GM21423 (cell line): ENCODE measurements around the gene SATB1.
A peak's percentile ranks its signal among the peaks of the same experiment; 100 is the strongest.
"Not testable (repeated sequence)": the region's sequence is repeated elsewhere in the genome, so short reads cannot be mapped to it uniquely, and the experiment has no call there.

ENCODE experiments used
- ATAC-seq: cut with Tn5 transposase; IDR thresholded peaks from one replicate; pipeline ENCODE4 v1.9.1; 2021; ENCODE audit warnings: mild to moderate bottlenecking, moderate library complexity; ENCODE audit not compliant: unreplicated experiment

Gene SATB1

DNA sequence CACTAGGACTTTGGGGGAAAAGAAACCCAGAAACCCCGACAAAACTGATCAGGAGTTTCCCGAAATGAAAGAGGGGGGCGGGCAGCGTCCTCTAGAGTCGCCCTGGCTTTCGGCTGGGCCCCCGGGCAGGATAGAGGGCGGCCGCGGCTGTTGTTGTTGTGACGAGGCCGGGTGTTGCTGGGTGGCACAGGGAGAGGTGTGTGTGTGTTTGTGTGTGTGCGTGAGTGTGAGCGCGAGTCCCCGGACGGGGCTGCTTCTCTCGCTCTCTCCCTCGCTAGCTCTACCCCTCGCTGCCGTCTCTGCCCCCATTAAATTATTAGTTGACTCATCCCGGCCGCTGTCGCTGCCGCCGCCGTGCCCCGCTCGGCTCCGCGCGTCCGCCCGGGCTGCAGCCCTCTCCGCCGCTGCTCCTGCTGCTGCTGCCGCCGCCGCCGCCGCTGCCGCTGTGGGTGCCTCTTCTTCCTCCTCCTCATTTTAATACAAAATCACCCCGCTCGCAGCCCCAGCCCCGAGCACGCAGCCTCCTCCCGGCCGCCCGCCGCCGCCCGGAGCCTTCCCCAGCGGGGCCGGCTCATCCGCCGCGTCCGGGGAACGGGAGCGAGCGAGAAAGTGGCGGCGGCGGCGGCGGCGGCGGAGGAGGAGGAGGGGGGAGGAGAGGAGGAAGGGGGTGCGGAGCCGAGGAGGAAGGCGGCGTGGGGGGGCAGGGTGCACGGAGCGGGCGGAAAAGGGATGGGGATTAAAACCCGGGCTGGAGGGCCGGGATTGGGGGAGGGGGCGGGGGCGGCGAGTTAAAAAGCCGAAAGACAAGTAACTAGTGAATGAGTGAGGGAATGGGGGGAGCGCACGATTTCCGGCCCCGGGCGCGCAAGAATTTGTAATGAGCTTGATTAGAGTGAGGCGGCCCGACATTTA is at the start of gene SATB1:
SATB1 (minus strand) TSS at position 611 of the 912 bp plus-strand sequence. CDS start 4,372 bp downstream, outside the sequence.
- peak; percentile 45 for ATAC-seq

DNA sequence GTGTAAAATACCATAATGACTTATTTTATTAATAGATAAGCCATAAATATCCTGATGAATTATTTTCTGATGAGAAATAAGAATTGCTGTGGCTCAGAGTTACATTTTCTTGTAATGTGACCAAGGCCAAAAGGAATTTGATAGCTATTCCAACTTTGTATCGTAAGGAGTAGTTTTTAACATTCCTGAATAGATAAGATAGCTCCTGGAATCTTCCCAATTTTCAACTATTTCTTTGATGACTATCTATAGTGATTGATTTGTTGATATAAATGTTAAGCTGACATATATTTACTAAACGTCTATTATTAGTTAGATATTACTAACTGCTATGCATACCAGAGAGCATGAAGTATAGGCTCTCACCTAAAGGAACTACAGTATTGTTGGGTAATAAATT is 49.1 kb upstream of the SATB1 start:
- no peak for ATAC-seq

DNA sequence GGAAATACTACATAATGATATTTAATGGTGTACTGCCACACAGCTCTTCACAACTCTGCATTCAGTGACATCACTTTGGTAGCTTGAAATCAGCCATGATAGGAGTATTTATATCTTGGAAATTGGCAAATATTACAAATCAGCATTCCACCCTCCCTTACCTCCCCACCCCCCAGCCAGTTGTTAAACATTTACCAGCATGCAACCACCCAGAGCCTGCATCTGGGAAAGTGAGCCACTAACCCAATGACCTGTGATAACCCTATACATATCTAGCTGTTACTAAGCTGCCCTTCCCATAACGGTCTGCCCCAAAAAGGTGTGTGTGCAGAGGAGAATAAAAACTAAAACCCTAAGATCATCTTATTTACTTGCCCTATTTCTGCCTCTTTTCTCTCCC is 44.6 kb upstream of the SATB1 start:
- no peak for ATAC-seq

DNA sequence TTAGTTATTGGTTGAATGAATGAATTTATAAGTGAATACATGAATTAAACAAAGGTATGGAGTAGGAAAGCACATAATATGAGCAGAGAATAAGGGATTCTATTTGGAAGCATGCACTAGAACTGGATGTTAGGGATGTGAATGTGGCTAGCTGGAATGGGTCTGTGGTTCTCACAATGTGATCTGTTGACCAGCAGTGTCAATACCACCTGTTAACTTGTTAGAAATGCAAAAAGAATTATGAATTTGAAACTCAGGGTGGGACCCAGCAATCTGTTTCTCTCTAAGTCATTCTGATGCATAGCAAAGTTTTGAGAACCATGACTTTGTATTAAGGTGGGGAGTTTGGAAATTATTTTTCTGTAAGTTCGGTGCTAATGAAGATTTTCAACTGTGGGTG is 41.0 kb upstream of the SATB1 start:
- no peak for ATAC-seq

DNA sequence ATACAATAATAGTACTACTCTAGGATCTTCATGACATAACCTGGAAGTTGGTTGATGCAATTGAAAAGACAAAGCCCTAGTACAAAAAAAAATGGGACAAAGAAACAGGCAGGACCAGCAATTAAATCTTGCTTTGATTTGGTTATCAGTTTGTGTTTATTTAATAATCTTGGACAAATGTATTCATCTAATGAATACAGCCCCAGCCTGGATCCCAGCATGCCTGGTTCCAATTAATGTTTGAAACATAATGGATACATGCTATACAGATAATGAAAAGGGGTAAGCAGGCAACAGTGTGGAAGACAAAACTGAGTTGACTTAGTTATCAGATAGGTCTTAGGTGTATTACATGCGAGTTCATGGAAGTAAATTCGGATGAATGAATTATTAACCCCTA is 29.6 kb upstream of the SATB1 start:
- ATAC-seq, result no peak

DNA sequence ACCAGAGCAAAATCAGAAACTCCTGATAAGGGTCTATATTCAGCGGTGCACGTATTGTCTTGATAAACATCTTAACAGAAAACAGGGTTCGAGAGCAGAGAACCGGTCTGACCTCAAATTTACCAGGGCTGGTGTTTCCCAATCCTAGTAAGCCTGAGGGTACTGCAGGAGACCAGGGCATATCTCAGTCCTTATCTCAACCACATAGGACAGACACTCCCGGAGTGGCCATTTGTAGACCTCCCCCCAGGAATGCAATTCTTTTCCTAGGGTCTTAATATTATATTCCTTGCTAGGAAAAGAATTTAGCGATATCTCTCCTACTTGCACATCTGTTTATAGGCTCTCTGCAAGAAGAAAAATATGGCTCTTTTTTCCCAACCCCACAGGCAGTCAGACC is 24.5 kb upstream of the SATB1 start:
- ATAC-seq, result not testable (repeated sequence)

DNA sequence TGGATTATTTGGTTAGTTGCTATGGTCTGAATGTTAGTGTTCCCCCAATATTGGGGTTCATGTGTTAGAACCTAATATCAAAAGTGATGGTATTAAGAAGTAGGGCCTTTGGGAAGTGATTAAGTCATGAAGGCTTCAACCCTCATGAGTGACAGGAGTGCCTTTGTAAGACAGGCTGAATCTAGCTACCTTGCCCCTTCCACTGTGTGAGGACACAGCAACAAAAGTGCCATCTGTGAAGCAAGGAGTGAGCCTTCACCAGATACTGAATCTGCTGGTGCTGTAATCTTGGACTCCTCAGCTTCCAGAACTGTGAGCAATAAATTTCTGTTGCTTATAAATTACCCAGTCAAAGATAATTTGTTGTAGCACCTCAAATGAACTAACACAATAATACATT is 22.6 kb upstream of the SATB1 start:
- no peak for ATAC-seq

DNA sequence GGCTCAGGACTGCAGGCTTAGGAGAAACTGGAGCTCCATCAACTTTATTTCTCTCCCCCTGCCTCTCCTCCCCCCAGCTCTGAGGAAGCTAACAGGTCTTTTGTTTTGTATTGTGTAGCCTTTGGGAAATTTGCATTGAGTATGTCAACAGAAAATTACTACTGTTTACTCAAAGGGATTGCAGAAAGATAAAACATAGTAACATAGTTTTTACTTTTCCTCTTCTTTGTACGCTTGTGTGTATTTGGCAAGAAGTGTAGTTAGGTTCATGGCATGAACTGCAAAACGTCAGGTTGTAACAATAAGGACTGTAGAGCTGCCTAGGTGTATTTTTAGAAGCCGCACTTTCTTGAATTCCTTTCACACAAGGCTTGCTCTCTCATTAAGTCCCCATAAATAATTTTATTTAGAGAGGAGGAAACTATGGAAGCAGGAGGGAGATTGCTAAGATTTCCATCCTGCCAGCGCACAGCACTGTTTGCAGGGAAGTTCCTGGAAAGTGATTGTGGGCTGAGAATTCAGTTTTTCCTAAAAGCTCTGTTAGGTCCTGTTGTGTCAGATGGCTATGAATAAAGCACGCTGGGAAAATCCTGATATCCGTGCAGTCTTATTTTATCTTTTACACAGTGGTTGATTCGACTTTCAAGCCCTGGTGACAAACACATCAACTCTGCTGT is 21.1 kb upstream of the SATB1 start:
- ATAC-seq, result no peak

DNA sequence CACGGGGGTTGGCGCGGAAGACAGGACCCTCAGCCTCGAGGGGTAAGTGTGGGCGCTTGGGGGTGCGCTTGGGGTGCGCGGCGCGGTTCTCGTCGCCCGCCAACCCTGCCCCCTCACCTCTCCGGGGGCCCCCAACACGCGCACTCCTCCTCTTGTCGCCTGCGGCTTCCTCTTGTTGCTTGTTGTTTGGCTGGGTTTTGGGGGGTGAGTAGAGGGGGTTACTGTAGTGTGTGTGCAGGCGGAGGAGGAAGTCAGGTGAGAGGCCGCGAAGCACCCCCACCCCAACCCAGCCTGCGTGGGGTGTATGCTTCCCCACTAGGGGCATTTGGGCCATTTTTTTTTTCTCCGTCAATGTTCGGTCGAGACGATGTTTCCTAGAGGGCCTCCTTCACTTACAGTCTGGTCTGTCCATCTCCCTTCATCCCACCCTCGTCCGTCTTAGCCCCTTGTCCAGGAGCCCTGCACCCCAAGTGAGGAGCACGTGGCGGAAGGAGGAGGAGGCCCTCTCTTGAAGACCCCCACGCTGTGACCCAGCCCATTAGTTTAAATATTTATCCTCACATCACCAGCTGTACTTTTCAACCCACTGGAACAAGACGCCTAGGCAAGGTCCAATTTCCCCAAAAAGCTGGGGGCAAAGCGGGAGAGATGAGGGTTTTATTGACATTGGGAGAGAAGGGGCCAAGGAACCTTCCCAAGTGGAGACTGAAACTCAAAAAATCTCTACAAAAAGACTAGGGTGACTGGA is 20.4 kb upstream of the SATB1 start:
- peak; percentile 10 for ATAC-seq

DNA sequence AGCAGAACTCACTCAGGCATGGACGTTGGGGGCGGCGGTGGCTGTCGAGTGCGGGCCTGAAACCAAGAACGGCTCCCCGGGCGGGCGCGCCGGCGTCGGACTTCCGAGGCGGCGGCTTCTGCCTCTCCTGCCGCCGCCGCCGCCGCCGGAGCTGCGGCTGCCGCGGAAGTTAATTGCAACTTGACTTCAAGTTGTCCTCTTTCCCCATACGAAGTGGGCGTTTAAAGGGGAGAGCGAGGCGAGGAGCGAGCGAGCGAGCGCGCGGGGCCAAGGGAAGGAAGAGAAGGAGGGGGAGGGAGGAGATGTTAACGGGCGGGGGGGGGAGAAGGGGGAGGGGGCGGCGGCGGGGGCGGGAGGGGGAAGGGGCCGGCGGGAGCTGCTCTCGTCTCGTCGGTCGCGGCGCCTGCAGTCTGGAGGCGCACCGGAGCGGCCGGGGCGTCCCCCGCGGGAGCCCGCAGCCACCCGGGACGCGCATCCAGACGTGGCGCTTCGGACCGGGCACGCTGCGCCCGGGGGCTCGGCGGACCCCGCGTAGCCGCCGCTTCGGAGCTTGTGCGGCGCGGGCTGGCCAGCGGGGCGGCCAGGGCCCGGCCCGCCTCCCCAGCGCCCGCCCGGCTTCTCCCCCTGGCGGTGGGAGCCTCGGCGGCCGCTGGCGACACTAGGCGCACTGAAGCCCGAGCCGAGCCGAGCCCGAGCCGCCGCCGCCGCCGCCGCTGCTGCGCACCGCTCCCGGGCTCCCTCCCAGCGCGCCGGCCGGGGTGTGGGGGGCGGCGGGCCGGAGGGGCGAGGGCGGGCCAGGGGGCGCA is 19.7 kb upstream of the SATB1 start:
- peak; percentile 91 for ATAC-seq

DNA sequence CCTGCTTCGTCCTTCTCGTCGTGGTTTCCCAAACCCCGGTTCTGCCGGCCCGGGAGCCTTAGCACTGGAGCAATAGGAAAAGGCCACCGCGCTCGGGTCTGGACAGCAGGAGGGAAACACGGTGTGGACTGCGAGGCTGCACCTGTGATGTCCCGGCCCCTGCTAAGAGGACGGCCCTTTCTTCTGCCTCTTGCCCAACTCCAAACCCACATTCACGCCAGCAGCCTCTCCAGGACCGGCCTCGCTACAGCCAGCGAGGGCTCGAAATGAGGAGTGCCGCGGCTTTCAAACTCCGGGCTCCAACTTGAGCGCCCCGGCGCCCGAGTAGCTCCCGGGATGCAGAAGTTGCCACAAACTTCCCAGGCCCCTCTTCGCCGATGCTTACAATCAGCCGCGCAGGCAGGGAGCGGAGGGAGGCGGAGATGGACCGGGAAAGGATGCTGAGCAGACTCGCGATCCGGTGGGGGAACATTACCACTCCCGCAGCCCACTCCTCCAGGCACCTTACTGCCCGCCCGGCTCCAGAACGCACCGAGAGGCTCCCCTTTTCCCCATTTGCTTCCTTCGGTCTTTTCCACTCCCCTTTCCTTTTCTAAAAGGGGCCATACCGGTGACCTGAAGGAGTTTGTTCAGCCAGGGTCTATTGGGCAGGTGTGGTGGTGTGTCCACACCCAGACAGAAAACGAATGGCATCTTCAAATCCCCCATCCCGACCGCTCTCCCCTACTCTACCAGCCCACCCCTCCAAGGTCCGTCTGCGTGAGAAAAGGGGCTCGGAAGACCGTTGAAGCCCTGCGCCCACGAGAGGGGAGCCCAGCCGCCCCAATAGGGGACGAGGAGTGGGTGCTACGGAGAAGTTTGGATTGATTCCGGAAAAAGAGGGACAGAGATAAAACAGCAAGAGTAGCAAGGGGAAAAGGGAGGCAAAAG is 18.8 kb upstream of the SATB1 start:
- ATAC-seq, result no peak

DNA sequence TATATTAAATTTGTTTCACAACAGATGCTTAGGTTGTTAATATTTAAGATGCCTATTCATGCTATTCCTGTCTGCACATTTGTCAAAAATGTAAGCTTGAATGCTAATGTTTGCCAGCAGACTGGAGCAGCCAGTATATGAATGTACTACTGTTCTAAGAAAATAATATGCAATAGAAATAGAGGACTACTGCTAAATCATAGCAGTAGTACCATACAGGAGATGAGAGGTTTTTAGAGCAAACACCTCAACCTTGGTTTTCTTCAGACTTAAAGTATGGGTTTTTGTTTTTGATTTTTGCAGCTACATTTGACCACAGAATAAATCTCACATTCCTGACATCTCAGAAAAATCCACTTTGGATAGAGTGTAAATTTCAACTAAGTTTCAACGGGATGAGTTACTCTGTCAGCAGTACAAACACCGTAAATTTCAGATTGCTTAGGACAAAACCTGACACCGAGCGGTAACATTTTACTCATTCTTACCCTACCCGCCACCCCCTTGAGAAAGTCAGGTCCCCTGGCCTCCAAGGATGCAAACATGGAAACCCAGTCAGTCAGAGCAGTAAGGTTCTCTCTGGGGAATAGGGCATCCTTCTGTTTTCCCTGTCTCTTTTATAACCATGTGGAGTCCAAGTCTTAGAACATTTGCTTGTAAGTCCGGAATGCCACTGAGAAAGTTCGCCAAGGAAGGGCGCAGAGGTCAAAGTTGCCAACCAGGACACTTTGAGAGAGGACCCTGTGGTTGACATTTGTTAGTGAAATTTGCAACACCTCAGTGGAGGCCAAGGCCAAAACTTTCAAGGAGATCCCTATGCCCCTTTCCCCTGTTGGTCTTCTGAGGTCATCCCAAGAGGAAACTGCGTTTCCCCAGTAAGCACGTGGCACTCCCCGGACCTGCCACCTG is 17.9 kb upstream of the SATB1 start:
- no peak for ATAC-seq

DNA sequence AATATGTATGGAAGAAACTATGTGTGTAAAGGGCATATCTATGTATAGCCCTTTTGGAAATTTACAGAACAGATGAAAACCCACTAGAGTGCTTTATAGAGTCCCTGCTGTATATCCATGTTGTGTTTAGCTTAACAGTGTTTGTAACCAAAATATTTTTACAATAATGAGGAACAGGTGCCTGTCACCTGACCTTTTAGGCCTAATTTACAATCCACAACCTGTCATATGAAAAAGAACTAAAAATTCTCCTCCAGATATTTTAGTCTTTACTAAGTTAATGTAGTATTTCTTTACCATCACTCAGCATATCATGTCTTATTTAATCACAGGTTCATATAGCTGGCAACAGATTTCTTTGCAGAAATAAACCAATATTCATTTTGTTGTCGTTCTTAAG is 16.4 kb upstream of the SATB1 start:
- ATAC-seq, result no peak

DNA sequence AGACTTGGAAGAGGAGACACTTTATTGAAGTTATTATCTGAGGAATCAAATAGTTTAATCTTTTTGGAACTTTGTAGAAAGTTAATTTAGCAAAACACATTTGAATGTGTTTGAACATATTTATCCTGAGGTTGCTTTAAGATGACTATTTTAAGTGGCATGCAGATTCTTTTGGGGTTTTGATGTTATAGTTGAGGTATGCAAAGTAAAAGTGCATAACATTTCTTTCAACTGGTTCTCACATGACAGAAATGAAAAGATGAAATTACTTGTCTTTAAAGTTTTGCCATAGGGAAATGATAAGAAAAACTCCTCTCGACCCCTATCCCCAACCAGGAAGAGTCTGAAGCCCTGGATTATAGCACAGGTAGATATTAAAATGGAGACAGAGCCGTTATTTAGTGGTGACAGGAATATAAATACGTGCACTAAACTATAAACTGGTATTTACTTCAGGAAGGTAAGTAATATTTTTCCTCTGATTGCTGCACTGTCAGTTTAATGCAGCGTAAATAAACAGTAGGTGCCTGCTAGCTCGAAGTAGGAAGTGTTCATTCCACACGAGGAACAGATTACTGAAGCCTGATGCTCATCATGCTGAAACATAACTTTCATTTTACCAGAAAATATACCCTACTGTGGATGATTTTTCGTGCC is 15.1 kb upstream of the SATB1 start:
- no peak for ATAC-seq

DNA sequence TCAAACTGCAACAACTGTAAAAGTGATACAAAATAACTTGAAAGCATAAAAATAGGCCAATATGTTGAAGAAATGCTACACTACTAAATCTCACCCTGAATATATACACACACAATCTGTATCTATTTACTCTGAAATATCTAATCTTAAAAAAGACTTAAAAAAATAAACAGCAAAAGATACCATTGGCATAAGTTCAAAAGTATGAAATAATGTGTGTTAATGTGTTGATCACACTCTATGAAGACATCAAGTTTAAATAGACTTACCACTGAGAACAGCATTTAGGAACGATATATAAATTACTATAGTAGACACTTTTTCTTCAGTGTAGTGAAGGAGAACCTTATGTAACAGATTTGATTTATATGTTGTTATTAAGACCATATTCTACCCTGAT is 14.1 kb upstream of the SATB1 start:
- no peak for ATAC-seq

DNA sequence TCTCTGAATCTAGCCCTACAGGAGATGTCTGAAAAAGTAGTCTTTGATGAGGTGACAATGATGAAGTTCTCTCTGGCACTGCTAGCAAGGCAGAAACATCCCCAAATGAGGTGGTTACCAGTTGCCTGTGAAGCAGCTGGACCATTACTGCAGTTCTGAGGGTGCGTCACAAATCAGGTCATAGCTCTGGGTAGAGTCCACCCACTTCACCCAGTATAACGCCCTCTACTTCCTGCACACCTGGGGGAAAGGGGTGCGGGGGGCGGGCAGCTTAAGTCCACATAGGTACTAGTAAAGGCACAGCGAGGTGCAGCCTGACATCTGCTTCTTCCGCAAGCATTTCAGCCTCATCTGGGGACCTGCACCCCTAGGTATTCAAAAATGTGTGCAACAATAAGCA is 13.4 kb upstream of the SATB1 start:
- ATAC-seq, result no peak

DNA sequence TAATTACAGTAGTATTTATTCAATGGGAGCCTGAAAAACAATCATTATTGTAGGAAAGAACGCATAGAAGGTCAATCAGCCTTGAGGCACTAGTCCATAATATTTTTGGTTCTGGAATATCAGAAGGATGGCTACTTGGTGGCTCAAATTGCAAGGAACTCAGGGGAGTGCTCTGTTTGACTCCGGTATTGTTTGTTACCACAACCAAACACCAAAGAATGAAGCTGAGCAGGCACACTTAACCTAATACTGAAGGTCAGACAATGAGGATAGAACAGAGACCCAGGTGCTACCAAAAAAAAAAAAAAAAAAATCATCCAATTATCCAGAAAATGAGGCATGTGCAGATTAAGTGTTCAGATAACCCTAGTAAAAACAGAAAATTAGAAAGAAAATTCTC is 11.1 kb upstream of the SATB1 start:
- ATAC-seq, result no peak

DNA sequence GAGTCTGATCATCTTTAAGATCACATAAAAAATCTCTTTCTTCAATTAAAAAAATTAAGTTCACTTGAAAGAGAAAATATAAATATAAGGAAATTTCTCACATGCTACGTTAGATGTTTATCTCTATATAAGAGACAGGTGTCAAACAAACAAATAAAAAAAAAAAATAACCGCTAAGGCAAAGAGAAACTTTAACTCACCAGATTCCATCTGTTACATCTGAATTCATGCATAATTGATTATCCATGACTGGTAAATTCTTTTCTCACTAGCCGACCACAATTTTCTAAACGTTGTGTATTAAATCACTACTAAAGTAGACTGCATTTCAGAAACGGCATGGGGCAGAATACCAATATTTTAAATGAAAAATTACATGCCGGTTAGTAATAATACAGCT is 9.6 kb upstream of the SATB1 start:
- ATAC-seq, result no peak
